WERI-Rb-1 (cell line): ENCODE results near the gene HELZ.

Source experiments
- DNase-seq: peaks from one replicate; pipeline ENCODE4 v3.0.0-alpha.2; 2020
- H3K27ac ChIP-seq: fragments of 250-450 bp; sonication (Bioruptor Pico); 2 replicates; pipeline ENCODE4 v1.5.1; 2020; ENCODE audit warnings: mild to moderate bottlenecking, moderate library complexity
- H3K27me3 ChIP-seq: fragments of 250-450 bp; sonication (Bioruptor Pico); 2 replicates; pipeline ENCODE4 v1.5.1; 2021; ENCODE audit warnings: mild to moderate bottlenecking, low read depth, moderate library complexity; ENCODE audit not compliant: insufficient read depth, severe bottlenecking
- H3K36me3 ChIP-seq: fragments of 250-450 bp; sonication (Bioruptor Pico); 2 replicates; pipeline ENCODE4 v1.5.1; 2020; ENCODE audit warnings: mild to moderate bottlenecking, moderate library complexity
- H3K4me3 ChIP-seq: 2 replicates; pipeline ENCODE4 v1.5.1; 2011; ENCODE audit warnings: low read depth, mild to moderate bottlenecking, control low read depth, low read length
- H3K9me3 ChIP-seq: fragments of 250-450 bp; sonication (Bioruptor Pico); 2 replicates; pipeline ENCODE4 v1.5.1; 2021; ENCODE audit warnings: mild to moderate bottlenecking, moderate library complexity; ENCODE audit not compliant: severe bottlenecking
- CTCF ChIP-seq: IDR thresholded peaks from 2 replicates; pipeline ENCODE4 v1.5.1; 2011; ENCODE audit warnings: low read depth, mild to moderate bottlenecking, control low read depth, inconsistent platforms, low read length

HELZ gene

GRCh38 chr17:67021743-67022450, 223.1 kb downstream of the HELZ start:
- Histone ChIP-seq H3K9me3 (no peaks in the 10 kb centered on the region), H3K27me3 (no peaks in the 10 kb centered on the region), H3K27ac (no peak overlapping the region), H3K4me3 (no peak overlapping the region), H3K36me3 (no peaks in the 10 kb centered on the region; the same call in 1 of the 2 replicates)
- TF ChIP-seq CTCF = no peak
- no peak for DNase-seq

- Histone ChIP-seq H3K36me3 (no peaks in the 10 kb centered on the region; the same call in 1 of the 2 replicates), H3K9me3 (no peaks in the 10 kb centered on the region), H3K4me3 (no peak overlapping the region), H3K27me3 (no peaks in the 10 kb centered on the region), H3K27ac (no peak overlapping the region)
- no peak for DNase-seq
- TF ChIP-seq CTCF = no peak
Observed at GRCh38 chr17:67021196-67021595, 223.8 kb downstream of the HELZ start.
